GM19438 (cell line): ENCODE data around the gene POU6F2.

Experiments used
- ATAC-seq: cut with Tn5 transposase; IDR thresholded peaks from one replicate; pipeline ENCODE4 v1.9.1; 2021; ENCODE audit warnings: low read depth; ENCODE audit not compliant: unreplicated experiment

POU6F2 gene

DNA sequence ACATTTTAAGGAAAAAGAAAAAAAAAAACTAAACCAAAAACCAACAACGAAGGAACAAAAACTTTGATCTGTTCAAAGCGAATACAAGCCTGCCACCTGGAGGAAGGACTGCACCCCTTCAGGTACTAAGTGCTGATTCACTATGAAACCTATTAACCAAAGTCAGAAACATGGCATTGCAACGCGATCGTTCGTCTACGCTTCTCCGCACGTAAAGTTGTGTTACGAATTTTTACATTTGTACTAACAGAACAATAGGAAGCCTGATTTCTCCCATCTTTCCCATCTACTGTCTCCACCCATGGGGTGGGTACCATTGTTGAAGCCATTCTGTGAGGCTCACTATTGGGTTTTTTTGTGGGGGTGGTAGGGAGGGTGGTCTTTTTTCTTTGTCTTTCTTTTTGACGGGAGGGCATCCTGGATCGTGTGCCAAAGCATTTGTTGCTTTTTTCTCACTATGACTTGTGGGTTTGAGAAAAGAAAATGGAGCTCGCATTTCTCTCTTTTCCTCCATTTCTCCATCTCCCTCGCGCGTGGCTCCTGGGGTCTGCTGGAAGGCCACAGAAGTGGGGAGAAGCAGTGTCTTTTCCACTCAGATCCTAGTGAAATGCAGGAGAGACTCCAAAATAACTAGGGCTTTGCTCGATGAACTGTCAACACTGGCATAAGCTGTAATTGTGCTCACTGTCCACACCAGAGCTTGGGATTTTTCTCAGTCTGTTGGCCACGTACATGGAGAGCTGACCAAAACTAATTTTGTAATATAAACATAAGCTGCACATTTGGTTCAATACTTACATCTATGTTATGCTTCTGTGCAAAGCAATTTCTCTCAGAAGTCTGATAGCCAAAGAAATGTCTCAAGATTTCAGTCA is 487.6 kb downstream of the POU6F2 start:
- ATAC-seq: peak; percentile 93

DNA sequence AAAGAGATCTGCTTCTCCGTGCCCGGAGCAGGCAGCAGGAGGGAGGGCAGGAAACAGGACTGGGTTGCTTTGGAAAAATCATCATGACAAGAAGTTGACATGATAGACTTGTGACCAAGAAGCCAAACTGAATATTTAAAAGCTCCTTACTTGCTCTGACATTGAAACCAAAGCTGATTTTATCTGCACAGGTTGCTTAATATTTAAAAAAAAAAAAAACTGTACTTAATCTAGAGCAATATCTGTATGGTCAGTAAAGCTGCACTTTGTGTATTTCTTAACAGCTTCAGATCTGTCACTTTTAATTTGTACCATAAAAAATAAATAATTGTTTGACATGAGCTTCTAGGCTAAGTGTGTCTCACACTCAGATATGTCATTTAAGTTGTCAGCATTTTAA is 490.6 kb downstream of the POU6F2 start:
- ATAC-seq: no peak

DNA sequence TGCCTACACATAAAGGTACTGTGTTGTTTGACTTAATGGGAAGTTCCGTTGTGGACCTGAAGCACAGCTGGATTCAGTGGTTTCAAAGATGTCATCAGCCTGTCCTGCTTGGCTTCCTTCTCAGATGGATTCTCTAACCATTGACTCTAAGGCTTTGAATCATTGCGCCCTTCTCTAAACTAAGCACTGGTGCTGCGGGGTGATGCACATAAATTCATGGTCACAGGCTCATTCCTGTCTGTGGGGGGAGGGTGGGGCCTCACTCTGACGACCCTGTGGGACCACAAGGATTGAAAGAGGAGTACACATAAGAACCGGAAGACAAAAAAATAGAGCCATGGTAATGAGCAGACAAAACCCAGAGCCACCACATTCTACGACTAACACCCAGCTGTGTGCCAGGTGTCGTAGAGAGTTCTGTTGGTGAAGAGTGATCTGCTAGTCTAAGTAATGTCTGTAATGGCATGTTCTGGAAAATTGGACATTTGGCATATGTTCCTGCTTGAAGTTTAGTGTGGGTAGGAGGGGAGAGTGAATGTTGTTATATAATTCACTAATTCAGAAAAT is 491.2 kb downstream of the POU6F2 start:
- ATAC-seq: no peak

DNA sequence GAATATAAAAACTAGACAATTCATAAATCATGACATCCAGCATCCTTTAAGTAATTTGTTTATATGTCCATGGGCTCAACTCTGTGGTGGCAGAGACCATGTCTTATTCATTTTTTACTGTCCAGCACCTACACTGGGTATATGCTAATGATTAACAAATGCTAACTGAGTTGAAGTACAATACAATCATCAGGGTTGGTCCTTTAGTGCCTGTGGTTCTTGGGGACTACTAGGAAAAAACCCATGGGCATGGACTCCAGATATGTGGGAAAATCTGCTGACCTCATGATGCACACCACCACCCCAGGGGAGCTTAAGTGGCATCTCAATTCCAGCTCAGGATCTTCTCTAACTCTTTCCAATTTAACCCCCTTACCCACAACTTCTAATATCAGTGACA is 503.2 kb downstream of the POU6F2 start:
- ATAC-seq: no peak

DNA sequence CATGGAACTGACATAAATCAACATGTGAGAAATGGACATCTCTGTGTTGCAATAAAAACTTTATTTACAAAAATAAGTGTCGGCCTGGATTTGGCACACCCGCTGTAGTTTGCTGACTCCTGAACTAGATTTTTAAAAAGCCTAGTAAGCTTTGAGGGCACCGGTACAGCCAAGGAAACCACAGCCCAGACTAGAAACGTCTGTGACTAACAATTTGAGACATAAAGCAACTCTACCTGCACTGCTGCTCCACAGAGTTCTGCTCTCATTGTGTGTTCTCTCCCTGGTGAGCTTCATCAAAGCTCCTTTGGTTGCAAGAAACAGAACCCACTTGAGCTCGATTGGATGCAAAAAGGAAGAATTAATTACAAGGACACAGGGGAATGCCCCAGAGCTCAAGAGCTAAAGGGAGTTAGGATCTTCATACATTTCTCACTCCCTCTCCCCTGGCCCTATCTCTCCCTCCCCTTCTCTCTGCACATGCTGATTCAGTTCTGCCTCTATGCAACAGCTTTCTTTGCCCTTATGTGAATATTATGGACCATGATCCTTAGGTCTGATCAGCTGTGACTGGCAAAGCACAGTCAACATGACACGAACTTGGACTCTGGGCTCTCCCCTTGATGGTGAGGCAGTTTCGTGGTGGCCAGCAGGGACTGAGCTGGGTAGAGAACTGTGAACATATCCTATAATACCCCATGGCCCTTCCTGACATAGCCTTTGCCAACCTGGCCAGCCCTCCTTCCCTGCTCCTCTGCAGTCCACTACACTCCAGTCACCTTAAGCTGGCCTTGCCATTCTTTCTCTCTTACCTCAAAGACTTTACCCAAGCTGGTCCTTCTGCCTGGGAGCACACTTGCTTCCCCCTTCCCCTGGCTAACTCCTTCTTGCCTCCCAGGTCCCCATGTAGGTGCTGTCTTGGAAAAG is 511.0 kb downstream of the POU6F2 start:
- no peak for ATAC-seq

DNA sequence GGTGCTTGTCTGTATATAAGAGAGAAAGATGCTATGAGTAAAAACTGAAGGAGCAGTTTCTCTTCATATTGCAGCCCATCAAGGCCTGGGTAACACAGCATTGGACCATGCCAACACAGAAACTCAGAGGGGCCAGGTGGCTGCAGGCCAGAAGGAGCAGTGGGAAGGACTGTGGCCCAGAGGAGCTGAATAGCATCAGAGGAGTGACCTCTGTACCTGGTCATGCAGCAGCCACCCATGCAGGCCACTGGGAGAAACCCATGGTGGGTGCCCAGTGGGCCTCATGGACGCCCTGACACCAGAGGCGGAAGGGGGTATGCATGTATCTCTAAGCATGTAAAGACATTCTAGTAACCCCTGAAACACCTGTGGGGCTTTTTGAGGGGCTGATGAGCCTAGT is 512.6 kb downstream of the POU6F2 start:
- ATAC-seq: no peak

DNA sequence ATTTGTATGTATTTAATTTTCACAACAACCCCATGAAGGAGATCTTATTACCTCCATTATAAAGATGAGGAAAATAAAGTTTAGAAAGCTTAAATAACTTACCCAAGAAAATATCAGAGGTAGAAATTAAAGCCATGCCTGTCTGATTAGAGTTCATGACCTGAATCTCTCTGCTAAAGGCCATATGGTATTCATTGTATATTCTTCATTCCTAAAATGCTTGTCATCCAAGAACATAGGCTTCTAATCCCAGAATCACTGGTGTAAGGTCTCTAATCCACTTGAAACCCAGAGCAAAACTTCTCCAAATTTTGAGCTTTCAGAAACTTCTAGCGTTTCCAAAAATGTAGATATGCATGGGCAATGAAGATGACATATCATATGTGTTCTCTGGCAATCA is 516.2 kb downstream of the POU6F2 start:
- no peak for ATAC-seq

DNA sequence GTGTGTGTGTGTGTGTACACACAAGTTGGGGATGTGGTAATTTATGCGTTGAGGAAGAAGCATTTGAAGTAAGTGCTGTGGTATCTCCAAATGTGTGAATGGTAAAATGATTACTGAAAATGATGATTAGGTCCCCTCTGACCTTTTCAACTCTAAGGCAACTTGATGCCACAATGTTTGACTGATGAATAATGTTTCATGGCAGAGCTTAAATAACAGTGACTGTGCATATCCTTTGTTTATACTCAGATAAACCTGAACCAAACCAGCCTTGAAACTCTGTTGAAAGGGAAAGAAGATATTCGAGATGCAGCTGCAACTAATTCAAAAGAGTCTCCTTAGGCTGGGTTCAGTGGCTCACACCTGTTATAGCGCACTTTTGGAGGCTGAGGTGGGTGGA is 523.6 kb downstream of the POU6F2 start:
- no peak for ATAC-seq

DNA sequence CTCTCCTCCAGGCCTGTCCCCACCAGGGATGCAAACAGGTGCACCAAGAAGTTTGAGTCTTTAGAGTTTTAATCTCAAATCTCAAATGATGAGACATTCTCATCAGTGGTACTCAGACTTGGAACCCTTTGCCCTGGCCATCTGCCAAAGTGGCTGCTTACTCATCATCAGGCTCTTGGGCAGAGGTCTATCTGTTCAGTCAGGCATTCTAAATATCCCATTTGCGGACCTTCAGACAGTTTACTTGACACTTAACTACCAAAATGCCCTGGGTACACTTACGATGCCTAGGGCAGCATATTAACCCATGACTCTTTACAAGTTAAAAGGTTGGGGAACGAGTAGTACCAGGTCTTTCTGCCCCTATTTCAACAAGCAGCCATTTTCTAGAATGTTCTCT is 527.3 kb downstream of the POU6F2 start:
- no peak for ATAC-seq

DNA sequence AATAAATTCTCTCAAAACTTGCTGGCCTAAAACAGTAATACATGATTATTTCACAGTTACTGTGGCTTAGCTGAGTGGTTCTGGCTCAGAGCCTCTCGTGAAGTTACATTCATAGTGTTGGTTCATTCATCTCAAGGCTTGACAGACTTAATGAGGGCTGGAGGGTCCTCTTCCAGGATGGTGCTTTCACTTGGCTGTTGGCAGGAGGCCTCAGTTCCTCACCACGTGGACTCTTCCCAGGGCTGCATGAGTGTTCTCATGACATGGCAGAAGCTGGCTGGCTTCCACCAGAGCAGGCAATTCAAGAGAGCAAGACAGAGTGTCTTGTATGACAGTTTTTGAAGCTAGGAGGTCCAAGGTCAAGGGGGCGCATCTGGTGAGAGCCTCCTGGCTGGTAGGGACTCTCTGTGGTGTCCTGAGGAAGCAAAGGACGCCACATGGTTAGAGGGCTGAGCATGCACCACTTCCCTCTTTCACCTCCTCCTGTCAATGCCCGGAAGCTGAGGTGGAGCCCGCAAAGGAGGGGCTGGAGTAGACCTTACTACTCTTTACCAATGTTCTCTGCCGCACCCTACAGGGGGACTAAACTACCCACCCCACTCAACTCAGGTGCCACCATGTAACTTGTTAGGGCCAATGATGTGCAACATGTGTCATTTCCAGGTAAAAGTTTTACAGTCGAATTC is 530.3 kb downstream of the POU6F2 start:
- ATAC-seq: no peak

DNA sequence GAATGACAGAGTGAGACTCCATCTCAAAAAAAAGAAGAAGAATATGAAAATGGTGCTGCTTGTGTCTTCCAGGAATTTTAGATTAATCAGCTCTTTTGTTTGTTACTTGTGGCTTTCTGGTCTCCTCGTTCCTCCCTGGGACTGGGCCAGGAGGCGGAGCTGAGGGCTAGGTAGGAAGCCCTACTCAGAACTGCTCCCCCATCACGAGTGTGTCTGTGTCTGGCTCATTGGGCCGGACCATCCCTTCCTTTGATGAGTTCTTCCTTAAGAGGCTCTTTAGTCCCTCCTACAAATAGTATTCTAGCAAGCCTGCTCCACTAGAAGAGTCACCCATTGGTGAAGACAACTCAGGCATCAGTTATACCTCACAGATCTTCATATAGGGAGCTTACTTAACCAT is 531.7 kb downstream of the POU6F2 start:
- ATAC-seq: no peak

DNA sequence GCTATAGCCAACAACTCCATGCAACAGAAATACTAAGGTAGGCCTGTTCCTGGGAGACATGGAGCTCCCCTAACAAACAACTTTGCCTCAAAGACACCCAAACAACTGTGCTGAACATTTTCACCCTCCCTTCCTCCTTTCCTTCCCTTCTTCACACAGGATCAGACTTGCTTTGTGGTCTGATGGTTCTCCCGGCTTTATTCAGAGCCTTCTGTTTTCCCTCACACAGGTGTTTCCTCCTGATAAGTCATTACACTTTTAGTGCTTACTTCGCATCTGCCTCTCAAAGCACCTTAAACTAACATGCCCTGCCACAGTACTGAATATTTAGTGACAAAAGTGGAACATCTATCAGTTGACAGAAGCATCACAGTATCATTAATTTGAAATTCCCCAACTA is 532.2 kb downstream of the POU6F2 start:
- no peak for ATAC-seq

DNA sequence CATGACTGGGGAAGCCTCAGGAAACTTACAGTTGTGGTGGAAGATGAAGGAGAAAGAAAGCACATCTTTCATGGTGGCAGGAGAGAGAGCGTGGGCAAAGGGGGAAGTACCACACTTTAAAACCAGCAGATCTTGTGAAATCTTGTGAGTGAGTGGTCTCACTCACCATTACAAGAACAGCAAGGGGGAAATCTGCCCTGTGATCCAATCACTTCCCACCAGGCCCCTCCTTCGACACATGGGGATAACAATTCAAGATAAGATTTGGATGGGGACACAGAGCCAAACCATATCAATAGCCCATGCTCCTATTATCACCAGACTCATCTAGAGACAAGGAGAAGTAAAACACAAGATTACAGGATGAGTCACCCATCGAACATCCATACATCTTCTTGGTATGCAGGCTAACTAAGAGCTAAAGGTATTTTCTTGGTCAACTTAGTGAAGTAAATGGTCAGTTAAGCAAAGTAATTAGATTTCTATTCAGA is 533.2 kb downstream of the POU6F2 start:
- ATAC-seq: no peak

DNA sequence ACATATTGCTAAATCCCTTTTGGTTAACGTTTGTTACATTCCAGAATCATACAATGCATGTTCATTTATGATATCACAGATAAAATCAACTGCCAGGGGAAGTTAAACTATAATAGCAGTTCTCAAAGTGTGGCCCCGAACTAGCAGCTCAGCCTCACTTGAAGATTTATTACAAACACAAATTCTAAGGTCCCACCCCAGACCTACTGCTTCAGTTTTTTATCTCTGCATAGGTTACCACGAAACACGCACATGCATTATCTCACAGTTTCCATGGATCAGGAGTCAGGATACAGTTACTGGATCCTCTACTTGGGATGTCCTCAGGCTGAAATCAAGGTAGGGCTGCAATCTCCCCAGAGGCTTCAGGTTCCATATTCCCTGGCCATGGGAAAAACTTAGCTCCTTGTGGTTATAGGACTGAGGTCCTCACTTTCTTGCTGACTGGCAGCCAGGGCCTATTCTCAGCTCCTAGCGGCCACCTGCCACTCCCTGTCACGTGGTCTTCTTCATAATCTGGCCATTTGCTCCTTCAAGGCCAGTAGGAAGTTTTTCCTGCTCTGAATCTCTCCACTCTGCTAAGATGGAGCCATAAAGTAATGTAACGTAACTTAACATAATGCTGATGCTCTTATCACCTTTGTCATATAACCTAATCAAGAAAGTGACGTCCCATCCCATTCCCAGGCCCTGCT is 538.0 kb downstream of the POU6F2 start:
- ATAC-seq: no peak

DNA sequence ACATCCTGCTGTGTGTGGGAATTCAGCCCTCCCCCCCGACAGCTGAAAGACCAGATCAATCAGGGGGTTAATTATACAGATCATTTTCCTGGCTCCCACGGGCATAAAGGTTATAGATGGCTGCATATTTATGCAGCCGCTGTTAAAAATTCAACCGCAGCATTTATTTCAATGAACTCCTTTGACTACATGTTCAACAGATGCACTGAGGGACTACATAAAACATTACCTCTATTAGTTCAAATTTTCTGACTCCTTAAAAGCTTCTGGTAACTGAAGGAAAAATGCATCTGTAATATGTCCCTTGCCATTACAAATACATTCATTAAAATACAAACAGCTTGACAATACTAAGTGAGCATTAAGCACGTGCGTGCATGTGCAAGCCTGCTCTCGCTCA is 538.8 kb downstream of the POU6F2 start:
- no peak for ATAC-seq

DNA sequence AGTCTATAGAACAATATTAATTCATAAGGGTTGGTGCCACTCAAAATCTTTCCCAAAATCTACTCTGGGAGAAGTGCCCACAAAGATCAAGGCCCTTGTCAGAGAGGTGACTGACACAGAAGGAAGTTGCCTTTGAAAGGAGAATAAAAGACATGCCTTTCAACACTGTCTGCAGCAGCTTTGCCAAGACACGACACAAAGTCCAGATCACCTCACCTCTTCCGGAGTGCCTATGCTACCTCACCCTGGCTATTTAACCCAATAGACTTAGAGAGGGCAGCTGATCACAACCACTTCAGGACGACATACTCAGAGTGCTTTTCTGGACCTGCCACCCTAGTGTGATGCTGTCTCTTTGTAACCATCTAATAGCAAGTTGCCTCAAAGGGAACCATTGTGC is 539.5 kb downstream of the POU6F2 start:
- ATAC-seq: no peak
